Fibroblast of lung (primary cell): ENCODE data around the gene NKD1.

Experiments
- CTCF ChIP-seq, 2 donors: IDR thresholded peaks in 1 of 2; conservative IDR thresholded peaks in 1 of 2; 1 replicate in 1 of 2; 2 replicates in 1 of 2; pipeline ENCODE4 v1.5.1; 2011 to 2012; ENCODE audit warnings: low read length in 2 of 2, control low read depth in 1 of 2, inconsistent platforms in 1 of 2, low read depth in 1 of 2, mild to moderate bottlenecking in 1 of 2
- EZH2 ChIP-seq: IDR thresholded peaks from 2 replicates; pipeline ENCODE4 v1.5.1; 2012; ENCODE audit warnings: low read length, control low read depth, mild to moderate bottlenecking; ENCODE audit errors: missing control alignments

- TF ChIP-seq CTCF (conservative IDR thresholded peaks at IDR 0.05 in 1 of 2, IDR thresholded peaks at IDR 0.05 in 1 of 2; ENCODE audit: low read depth in 1 of 2, low read length in 2 of 2) (no peak), EZH2 (no peak)
Measured at GRCh38 chr16:50553182-50553710, 5.0 kb downstream of the NKD1 start.
